Adrenal gland (tissue), 12 donors: ENCODE data around the gene KLK2. TPM values are rescaled to one million over a fixed set of nuclear protein-coding genes. Genes with fewer than 3 reads are reported as not detected.
A peak's percentile ranks its signal among the peaks of the same experiment; 100 is the strongest.

ENCODE experiments used
- DNase-seq, 7 donors: peaks; one replicate each; pipeline ENCODE4 v3.0.0-alpha.2; 2019 to 2020
- H3K27ac ChIP-seq, 5 donors: fragments of 200-600 bp; sonication (generic) in 4 of 5; 1 replicate in 3 of 5; 2 replicates in 2 of 5; pipeline versions ENCODE4 v1.5.1 to v1.8.0; 2016 to 2020; ENCODE audit warnings: mild to moderate bottlenecking in 1 of 5
- H3K27me3 ChIP-seq: fragments of 200-600 bp; 2 replicates; pipeline ENCODE4 v1.8.0; 2021
- H3K36me3 ChIP-seq, 2 donors: fragments of 200-600 bp; replicated peaks in 1 of 2; 1 replicate in 1 of 2; 2 replicates in 1 of 2; pipeline versions ENCODE4 v1.5.1 to v1.8.0; 2018 to 2022
- H3K4me1 ChIP-seq, 2 donors: fragments of 200-600 bp; replicated peaks in 1 of 2; 1 replicate in 1 of 2; 2 replicates in 1 of 2; pipeline versions ENCODE4 v1.5.1 to v1.8.0; 2018 to 2021
- H3K4me3 ChIP-seq, 4 donors: fragments of 200-600 bp; sonication (generic) in 3 of 4; one replicate each; pipeline ENCODE4 v1.5.1; 2016 to 2018
- H3K9me3 ChIP-seq, 3 donors: fragments of 200-600 bp; sonication (generic) in 1 of 3; replicated peaks in 1 of 3; 1 replicate in 2 of 3; 2 replicates in 1 of 3; pipeline versions ENCODE4 v1.5.1 to v1.8.0; 2016 to 2021
- CTCF ChIP-seq, 6 experiments: fragments of 450-650 bp in 4 of 6; fragments of 200-600 bp in 2 of 6; sonication (generic) in 1 of 6; IDR thresholded peaks; 1 replicate in 5 of 6; 2 replicates in 1 of 6; pipeline versions ENCODE4 v1.5.1 to v1.8.0; 2016 to 2021; ENCODE audit warnings: antibody characterized with exemption in 6 of 6, mild to moderate bottlenecking in 2 of 6, moderate library complexity in 1 of 6
- POLR2A ChIP-seq, 2 donors: fragments of 450-650 bp; IDR thresholded peaks; one replicate each; pipeline ENCODE4 v1.6.1; 2017; ENCODE audit warnings: antibody characterized with exemption in 2 of 2, mild to moderate bottlenecking in 2 of 2, moderate library complexity in 1 of 2
- WGBS, 4 donors: extraction: QIAGEN DNeasy Blood & Tissue Kit in 2 of 4; methylation state at CpG; one replicate each; pipeline versions ENCODE4 v1.1.5 to v1.1.7; 2013 to 2017; 5-methylcytosine and 5-hydroxymethylcytosine counted together
- intact Hi-C, 2 donors: fragments of 100-400 bp; cut with DNase I; formaldehyde crosslinking; loops; one replicate each; pipeline versions ENCODE4 v1.14.1 to v1.15.0; 2022 to 2023
- polyA plus RNA-seq, 3 donors: library from polyadenylated mRNA; stranded (reverse); fragments of 200-250 nt in 2 of 3; fragments of 350-450 nt in 1 of 3; fragmentation: Illumina TruSeq in 1 of 3; extraction: RNeasy Lipid Tissue Mini Kit (QIAGEN cat#74804) in 1 of 3; gene quantifications; one replicate each; pipeline ENCODE4 v1.2.3, GENCODE V29; 2013 to 2014
- total RNA-seq, 9 donors: library from RNA; depleted of rRNA in 4 of 9; stranded (reverse); fragments of >200 nt in 4 of 9; fragments of 120-200 nt in 1 of 9; fragmentation: NEBNext Ultra II Directional in 1 of 9; extraction: Animal tissue kit (Norgen Biotek cat#: 25700) in 1 of 9; gene quantifications; one replicate each; pipeline versions ENCODE4 v1.1.0 to v1.2.4, GENCODE V29; 2013 to 2023
- donor health status: healthy with polysubstance abuse.
- donor health status: Bipolar disorder and iron deficiency.
- donor health status: DM: yes; HTN: yes; CAD: no.
- donor health status: DM: no; HTN: no; CAD: no.
- donor health status: DM: no; HTN: no; CAD: no.
- donor health status: DM: yes; HTN: yes; CAD: no.

Gene KLK2
- total and polyA plus RNA-seq, 12 donors, result 0.20 to 0.61 TPM; not detected in 10

- no peak for TF ChIP-seq CTCF (IDR thresholded peaks at IDR 0.05)
- Histone ChIP-seq H3K4me1 (peaks cover 0 to 9% of the 10 kb centered on the region in 2 donors), H3K27ac (no peak overlapping the region), H3K36me3 (no peaks in the 10 kb centered on the region), H3K27me3 (no peaks in the 10 kb centered on the region), H3K9me3 (no peaks in the 10 kb centered on the region), H3K4me3 (no peak overlapping the region)
- DNase-seq, result peak in 1 of 7 donors; percentile 19
- WGBS, 4 donors, result 83 to 94% (median 86%) methylated on average over 10 of the region's 10 CpGs
- intact Hi-C loops, result no loop called here
These were observed 35.9 kb upstream of the KLK2 start for GRCh38 chr19:50837300-50837699.

GRCh38 chr19:50838239-50838638 lies 35.0 kb upstream of the KLK2 start:
- H3K9me3 ChIP-seq, result no peaks in the 10 kb centered on the region
- intact Hi-C loops, result no loop called here
- WGBS, 4 donors, result 27 to 37% (median 33%) methylated on average over 5 to 6 of the region's 6 CpGs
- no peak overlapping the region for H3K4me3 ChIP-seq
- no peaks in the 10 kb centered on the region for H3K36me3 ChIP-seq
- DNase-seq, result no peak
- H3K4me1 ChIP-seq, result peaks cover 0 to 9% of the 10 kb centered on the region in 2 donors
- H3K27me3 ChIP-seq, result no peaks in the 10 kb centered on the region
- TF ChIP-seq POLR2A (IDR thresholded peaks at IDR 0.05), result no peak
- no peak for TF ChIP-seq CTCF (IDR thresholded peaks at IDR 0.05)
- H3K27ac ChIP-seq, result no peak overlapping the region

GRCh38 chr19:50839712-50840655 lies 33.3 kb upstream of the KLK2 start:
- WGBS, 4 donors, result 78 to 83% (median 80%) methylated on average over 10 of the region's 10 CpGs
- intact Hi-C loops, result no loop called here
- H3K27me3 ChIP-seq, result no peaks in the 10 kb centered on the region

GRCh38 chr19:50842130-50842529 lies 31.1 kb upstream of the KLK2 start:
- 65 to 78% (median 69%) methylated on average over 6 of the region's 6 CpGs for WGBS, 4 donors
- Histone ChIP-seq H3K27me3 (no peaks in the 10 kb centered on the region), H3K9me3 (no peaks in the 10 kb centered on the region), H3K4me3 (no peak overlapping the region), H3K27ac (no peak overlapping the region), H3K4me1 (no peaks in the 10 kb centered on the region), H3K36me3 (no peaks in the 10 kb centered on the region)
- DNase-seq, result no peak
- TF ChIP-seq CTCF (IDR thresholded peaks at IDR 0.05) (no peak), POLR2A (IDR thresholded peaks at IDR 0.05) (no peak)
- intact Hi-C loops, result no loop called here

More at GRCh38 chr19:50839712-50840655, 33.3 kb upstream of the KLK2 start:
- H3K4me1 ChIP-seq, result peaks cover 0 to 7% of the 10 kb centered on the region in 2 donors
- H3K27ac ChIP-seq, result no peak overlapping the region
- TF ChIP-seq POLR2A (IDR thresholded peaks at IDR 0.05) (no peak), CTCF (IDR thresholded peaks at IDR 0.05) (no peak)
- H3K4me3 ChIP-seq, result no peak overlapping the region
- no peaks in the 10 kb centered on the region for H3K36me3 ChIP-seq
- no peak for DNase-seq
- no peaks in the 10 kb centered on the region for H3K9me3 ChIP-seq
